Neural cell (in vitro differentiated cells): ENCODE data around the gene R3HDML.

Source experiments
- EP300 ChIP-seq: fragments of 450-650 bp; conservative IDR thresholded peaks from 2 replicates; pipeline ENCODE4 v1.6.1; 2014; ENCODE audit warnings: antibody characterized with exemption, mild to moderate bottlenecking, moderate library complexity; ENCODE audit not compliant: poor library complexity, severe bottlenecking
- EZH2 ChIP-seq: fragments of 200-600, 300-800 bp; shearing (Covaris generic), sonication (generic); IDR thresholded peaks from 2 replicates; pipeline ENCODE4 v1.6.1; 2014; ENCODE audit warnings: antibody characterized with exemption, low read length, borderline replicate concordance, mild to moderate bottlenecking; ENCODE audit not compliant: insufficient read depth, poor library complexity, severe bottlenecking
- MXI1 ChIP-seq: fragments of 450-650 bp; conservative IDR thresholded peaks from 2 replicates; pipeline ENCODE4 v1.6.1; 2014; ENCODE audit warnings: antibody characterized with exemption, mild to moderate bottlenecking; ENCODE audit not compliant: poor library complexity, severe bottlenecking
- POLR2AphosphoS5 ChIP-seq: IDR thresholded peaks from 2 replicates; pipeline ENCODE4 v1.6.1; 2012
- RAD21 ChIP-seq: fragments of 450-650 bp; conservative IDR thresholded peaks from 2 replicates; pipeline ENCODE4 v1.6.1; 2014; ENCODE audit warnings: antibody characterized with exemption, mild to moderate bottlenecking, moderate library complexity
- TF ChIP-seq, protein P1 (sequence below): fragments of 450-650 bp; IDR thresholded peaks from 2 replicates; pipeline ENCODE4 v1.5.1; 2014; ENCODE audit warnings: antibody characterized with exemption, mild to moderate bottlenecking, moderate library complexity; ENCODE audit not compliant: poor library complexity, severe bottlenecking
- TF ChIP-seq, protein P2 (sequence below): IDR thresholded peaks from 2 replicates; pipeline ENCODE4 v1.6.1; 2012; ENCODE audit warnings: borderline replicate concordance

DNA sequence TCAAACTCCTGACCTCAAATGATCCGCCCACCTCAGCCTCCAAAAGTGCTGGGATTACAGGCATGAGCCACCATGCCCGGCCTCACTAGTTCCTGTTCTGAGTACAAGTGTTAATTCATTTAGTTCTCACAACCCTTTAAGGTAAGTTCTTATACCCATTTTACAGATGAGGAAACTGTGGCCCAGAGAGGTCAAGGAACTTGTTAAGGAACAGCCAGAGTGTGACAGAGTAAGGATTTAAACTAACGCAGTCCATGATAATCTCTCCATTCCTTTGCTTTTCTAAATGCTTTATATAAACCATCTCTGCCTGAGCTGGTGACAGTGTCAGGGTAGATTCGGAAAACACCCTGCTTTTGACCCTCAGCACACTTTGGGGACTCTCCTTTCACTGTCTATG, 39.1 kb upstream of the R3HDML start:
- TF ChIP-seq, protein P1, sequence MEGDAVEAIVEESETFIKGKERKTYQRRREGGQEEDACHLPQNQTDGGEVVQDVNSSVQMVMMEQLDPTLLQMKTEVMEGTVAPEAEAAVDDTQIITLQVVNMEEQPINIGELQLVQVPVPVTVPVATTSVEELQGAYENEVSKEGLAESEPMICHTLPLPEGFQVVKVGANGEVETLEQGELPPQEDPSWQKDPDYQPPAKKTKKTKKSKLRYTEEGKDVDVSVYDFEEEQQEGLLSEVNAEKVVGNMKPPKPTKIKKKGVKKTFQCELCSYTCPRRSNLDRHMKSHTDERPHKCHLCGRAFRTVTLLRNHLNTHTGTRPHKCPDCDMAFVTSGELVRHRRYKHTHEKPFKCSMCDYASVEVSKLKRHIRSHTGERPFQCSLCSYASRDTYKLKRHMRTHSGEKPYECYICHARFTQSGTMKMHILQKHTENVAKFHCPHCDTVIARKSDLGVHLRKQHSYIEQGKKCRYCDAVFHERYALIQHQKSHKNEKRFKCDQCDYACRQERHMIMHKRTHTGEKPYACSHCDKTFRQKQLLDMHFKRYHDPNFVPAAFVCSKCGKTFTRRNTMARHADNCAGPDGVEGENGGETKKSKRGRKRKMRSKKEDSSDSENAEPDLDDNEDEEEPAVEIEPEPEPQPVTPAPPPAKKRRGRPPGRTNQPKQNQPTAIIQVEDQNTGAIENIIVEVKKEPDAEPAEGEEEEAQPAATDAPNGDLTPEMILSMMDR = no peak
- no peak for TF ChIP-seq RAD21
- TF ChIP-seq, protein P2, sequence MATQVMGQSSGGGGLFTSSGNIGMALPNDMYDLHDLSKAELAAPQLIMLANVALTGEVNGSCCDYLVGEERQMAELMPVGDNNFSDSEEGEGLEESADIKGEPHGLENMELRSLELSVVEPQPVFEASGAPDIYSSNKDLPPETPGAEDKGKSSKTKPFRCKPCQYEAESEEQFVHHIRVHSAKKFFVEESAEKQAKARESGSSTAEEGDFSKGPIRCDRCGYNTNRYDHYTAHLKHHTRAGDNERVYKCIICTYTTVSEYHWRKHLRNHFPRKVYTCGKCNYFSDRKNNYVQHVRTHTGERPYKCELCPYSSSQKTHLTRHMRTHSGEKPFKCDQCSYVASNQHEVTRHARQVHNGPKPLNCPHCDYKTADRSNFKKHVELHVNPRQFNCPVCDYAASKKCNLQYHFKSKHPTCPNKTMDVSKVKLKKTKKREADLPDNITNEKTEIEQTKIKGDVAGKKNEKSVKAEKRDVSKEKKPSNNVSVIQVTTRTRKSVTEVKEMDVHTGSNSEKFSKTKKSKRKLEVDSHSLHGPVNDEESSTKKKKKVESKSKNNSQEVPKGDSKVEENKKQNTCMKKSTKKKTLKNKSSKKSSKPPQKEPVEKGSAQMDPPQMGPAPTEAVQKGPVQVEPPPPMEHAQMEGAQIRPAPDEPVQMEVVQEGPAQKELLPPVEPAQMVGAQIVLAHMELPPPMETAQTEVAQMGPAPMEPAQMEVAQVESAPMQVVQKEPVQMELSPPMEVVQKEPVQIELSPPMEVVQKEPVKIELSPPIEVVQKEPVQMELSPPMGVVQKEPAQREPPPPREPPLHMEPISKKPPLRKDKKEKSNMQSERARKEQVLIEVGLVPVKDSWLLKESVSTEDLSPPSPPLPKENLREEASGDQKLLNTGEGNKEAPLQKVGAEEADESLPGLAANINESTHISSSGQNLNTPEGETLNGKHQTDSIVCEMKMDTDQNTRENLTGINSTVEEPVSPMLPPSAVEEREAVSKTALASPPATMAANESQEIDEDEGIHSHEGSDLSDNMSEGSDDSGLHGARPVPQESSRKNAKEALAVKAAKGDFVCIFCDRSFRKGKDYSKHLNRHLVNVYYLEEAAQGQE = no peak
- TF ChIP-seq EZH2 = no peak
- no peak for TF ChIP-seq EP300
- TF ChIP-seq POLR2AphosphoS5 = no peak
- no peak for TF ChIP-seq MXI1
